ENCODE measurements around the gene SAMD10.

SAMD10 gene

GRCh38 chr20:63955281-63955826 lies 24.1 kb downstream of the SAMD10 start:
- DNase-seq = peak; percentile 90

- no peak for DNase-seq
Observed at GRCh38 chr20:63953764-63954429, 25.5 kb downstream of the SAMD10 start.

GRCh38 chr20:63952769-63953168 lies 26.7 kb downstream of the SAMD10 start:
- DNase-seq = no peak

- no peak for DNase-seq
Observed at GRCh38 chr20:63952210-63952535, 27.3 kb downstream of the SAMD10 start.

GRCh38 chr20:63951398-63952209 lies 27.8 kb downstream of the SAMD10 start:
- DNase-seq = no peak

GRCh38 chr20:63950701-63951397 lies 28.6 kb downstream of the SAMD10 start:
- no peak for DNase-seq

- DNase-seq = no peak
Observed at GRCh38 chr20:63947638-63948456, 31.6 kb downstream of the SAMD10 start.

GRCh38 chr20:63946986-63947637 lies 32.3 kb downstream of the SAMD10 start:
- DNase-seq = no peak

- DNase-seq = no peak
Observed at GRCh38 chr20:63945921-63946920, 33.2 kb downstream of the SAMD10 start.

- no peak for DNase-seq
Observed at GRCh38 chr20:63945031-63945658, 34.3 kb downstream of the SAMD10 start.

- DNase-seq = no peak
Observed at GRCh38 chr20:63944078-63944941, 35.1 kb downstream of the SAMD10 start.

- no peak for DNase-seq
Observed at GRCh38 chr20:63943808-63944077, 35.7 kb downstream of the SAMD10 start.

- DNase-seq = no peak
Observed at GRCh38 chr20:63942969-63943807, 36.3 kb downstream of the SAMD10 start.

GRCh38 chr20:63942250-63942951 lies 37.0 kb downstream of the SAMD10 start:
- DNase-seq = no peak

- peak; percentile 86 for DNase-seq
Observed at GRCh38 chr20:63941282-63942081, 38.0 kb downstream of the SAMD10 start.

GRCh38 chr20:63940472-63941266 lies 38.8 kb downstream of the SAMD10 start:
- DNase-seq = peak; percentile 21

All from 8988T (cell line).